ENCODE data around the gene TBC1D5. TPM values are rescaled to one million over a fixed set of nuclear protein-coding genes. Genes with fewer than 3 reads are reported as not detected.

Gene TBC1D5
- total and polyA plus RNA-seq, 4 donors: 34.6 to 135 (median 69.1) TPM

GRCh38 chr3:17121336-17121735 lies 621.1 kb downstream of the TBC1D5 start:
- no peaks in the 10 kb centered on the region for H3K4me1 ChIP-seq (ENCODE audit: control insufficient read depth, insufficient read depth, low read length)
- DNase-seq (ENCODE audit: low read depth in 4 of 6, low spot score in 6 of 6): peak in 2 of 6 donors; percentile 27 to 56
- H3K4me3 ChIP-seq (ENCODE audit: low read depth, low read length): no peak overlapping the region
- no peaks in the 10 kb centered on the region for H3K9me3 ChIP-seq (ENCODE audit: control insufficient read depth, insufficient read depth, low read length)
- H3K27ac ChIP-seq (ENCODE audit: low read depth, low read length): no peak overlapping the region
- no peaks in the 10 kb centered on the region for H3K36me3 ChIP-seq (ENCODE audit: control insufficient read depth, insufficient read depth, low read length)
- 67% methylated on average over 1 of the region's 2 CpGs for WGBS (ENCODE audit: insufficient coverage)
- no peaks in the 10 kb centered on the region for H3K27me3 ChIP-seq (ENCODE audit: control insufficient read depth, insufficient read depth, low read length)

- no peak overlapping the region for H3K27ac ChIP-seq (ENCODE audit: low read depth, low read length)
- no peaks in the 10 kb centered on the region for H3K4me1 ChIP-seq (ENCODE audit: control insufficient read depth, insufficient read depth, low read length)
- H3K9me3 ChIP-seq (ENCODE audit: control insufficient read depth, insufficient read depth, low read length): no peaks in the 10 kb centered on the region
- DNase-seq (ENCODE audit: low read depth in 4 of 6, low spot score in 6 of 6): no peak
- H3K36me3 ChIP-seq (ENCODE audit: control insufficient read depth, insufficient read depth, low read length): no peaks in the 10 kb centered on the region
- H3K27me3 ChIP-seq (ENCODE audit: control insufficient read depth, insufficient read depth, low read length): no peaks in the 10 kb centered on the region
- H3K4me3 ChIP-seq (ENCODE audit: low read depth, low read length): no peak overlapping the region
- WGBS (ENCODE audit: insufficient coverage): 100% methylated on average over 3 of the region's 4 CpGs
Measured at GRCh38 chr3:17120115-17120514, 622.3 kb downstream of the TBC1D5 start.

DNA sequence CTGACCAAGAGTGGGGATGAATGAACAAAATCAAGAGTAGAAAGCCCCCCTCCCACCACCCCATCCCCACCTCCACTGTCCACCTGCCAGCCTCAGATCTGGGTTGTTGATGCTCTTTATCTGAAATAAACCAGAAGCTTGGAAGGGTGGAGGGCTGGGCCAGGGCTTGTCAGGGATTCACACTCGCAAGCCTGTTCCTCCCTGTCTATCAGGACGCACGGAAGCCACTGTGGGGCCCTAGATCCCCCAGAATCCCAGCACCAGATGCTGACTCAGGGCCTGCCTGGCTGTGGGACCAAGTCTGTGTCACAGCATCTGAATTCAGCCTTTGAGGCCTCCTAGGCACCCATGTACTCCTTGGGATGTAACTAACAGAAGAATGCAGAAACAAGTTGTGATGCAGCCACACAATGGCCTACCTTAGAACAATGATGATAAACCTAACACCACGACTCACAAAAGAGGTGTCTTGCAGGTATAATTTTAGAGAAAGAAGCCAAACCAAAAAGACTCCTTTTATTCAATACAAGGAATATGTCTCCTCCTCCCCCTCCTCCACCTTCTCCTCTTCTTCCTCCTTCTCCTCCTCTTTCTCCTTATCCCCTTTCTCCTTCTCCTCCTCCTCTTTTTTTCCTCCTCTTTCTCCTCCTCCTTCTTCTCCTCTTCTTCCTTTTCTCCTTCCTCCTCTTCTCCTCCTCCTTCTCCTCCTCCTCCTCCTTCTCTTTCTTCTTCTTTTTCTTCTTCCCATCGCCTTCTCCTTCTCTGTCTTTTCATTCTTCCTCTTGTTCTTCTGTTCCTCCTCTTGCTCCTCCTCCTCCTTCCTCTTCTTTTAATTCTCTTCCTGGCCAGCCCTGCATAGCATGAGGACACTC lies 623.0 kb downstream of the TBC1D5 start:
- no peaks in the 10 kb centered on the region for H3K4me1 ChIP-seq (ENCODE audit: control insufficient read depth, insufficient read depth, low read length)
- no peaks in the 10 kb centered on the region for H3K36me3 ChIP-seq (ENCODE audit: control insufficient read depth, insufficient read depth, low read length)
- no peak overlapping the region for H3K4me3 ChIP-seq (ENCODE audit: low read depth, low read length)
- H3K27me3 ChIP-seq (ENCODE audit: control insufficient read depth, insufficient read depth, low read length): no peaks in the 10 kb centered on the region
- no peak overlapping the region for H3K27ac ChIP-seq (ENCODE audit: low read depth, low read length)
- WGBS (ENCODE audit: insufficient coverage): 97% methylated on average over 4 of the region's 5 CpGs
- no peaks in the 10 kb centered on the region for H3K9me3 ChIP-seq (ENCODE audit: control insufficient read depth, insufficient read depth, low read length)
- DNase-seq (ENCODE audit: low read depth in 4 of 6, low spot score in 6 of 6): no peak

DNA sequence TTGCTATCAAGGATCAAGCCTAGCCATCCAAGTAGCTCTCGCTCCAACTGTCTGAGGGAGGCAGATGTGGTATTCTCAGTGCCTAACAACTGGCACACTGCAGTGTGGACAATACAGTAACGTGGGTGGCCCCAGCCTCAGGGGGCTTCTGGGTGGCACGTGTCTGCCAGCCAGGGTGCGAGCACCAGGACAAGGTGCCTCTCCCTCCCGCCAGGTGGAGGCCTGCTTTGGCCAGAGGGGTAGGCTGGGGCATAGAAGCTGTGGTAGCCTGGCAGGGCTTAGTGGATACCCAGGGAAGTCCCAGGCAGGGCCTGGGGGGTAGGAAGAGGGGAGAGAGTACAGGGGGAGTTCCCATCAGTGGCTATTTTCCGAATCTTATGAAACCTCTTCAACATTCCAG lies 623.7 kb downstream of the TBC1D5 start:
- no peak for DNase-seq (ENCODE audit: low read depth in 4 of 6, low spot score in 6 of 6)
- H3K27me3 ChIP-seq (ENCODE audit: control insufficient read depth, insufficient read depth, low read length): no peaks in the 10 kb centered on the region
- H3K4me3 ChIP-seq (ENCODE audit: low read depth, low read length): no peak overlapping the region
- H3K36me3 ChIP-seq (ENCODE audit: control insufficient read depth, insufficient read depth, low read length): no peaks in the 10 kb centered on the region
- no peaks in the 10 kb centered on the region for H3K9me3 ChIP-seq (ENCODE audit: control insufficient read depth, insufficient read depth, low read length)
- H3K4me1 ChIP-seq (ENCODE audit: control insufficient read depth, insufficient read depth, low read length): no peaks in the 10 kb centered on the region
- WGBS (ENCODE audit: insufficient coverage): 88% methylated on average over 5 of the region's 6 CpGs
- no peak overlapping the region for H3K27ac ChIP-seq (ENCODE audit: low read depth, low read length)

GRCh38 chr3:17116007-17116600 lies 626.3 kb downstream of the TBC1D5 start:
- no peaks in the 10 kb centered on the region for H3K36me3 ChIP-seq (ENCODE audit: control insufficient read depth, insufficient read depth, low read length)

DNA sequence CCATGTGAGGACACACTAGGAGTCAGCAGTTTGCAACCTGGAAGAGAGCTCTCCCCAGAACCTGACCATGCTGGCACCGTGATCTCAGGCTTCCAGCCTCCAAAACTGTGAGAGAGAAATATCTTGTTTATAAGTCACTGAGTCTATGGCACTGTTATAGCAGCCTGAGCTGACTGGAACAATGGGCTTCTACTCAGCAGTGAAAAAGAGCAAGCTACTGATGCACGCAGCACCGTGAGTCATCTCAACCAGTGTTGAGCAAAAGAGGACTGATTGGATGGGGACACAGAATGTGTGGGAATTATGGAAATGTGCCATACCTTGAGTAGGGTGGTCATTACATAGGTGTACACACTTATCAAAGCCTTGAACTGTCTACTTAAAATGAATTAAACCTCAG lies 627.2 kb downstream of the TBC1D5 start:
- no peaks in the 10 kb centered on the region for H3K4me1 ChIP-seq (ENCODE audit: control insufficient read depth, insufficient read depth, low read length)
- no peak overlapping the region for H3K27ac ChIP-seq (ENCODE audit: low read depth, low read length)
- no peak overlapping the region for H3K4me3 ChIP-seq (ENCODE audit: low read depth, low read length)
- no peaks in the 10 kb centered on the region for H3K9me3 ChIP-seq (ENCODE audit: control insufficient read depth, insufficient read depth, low read length)
- DNase-seq (ENCODE audit: low read depth in 4 of 6, low spot score in 6 of 6): no peak
- H3K27me3 ChIP-seq (ENCODE audit: control insufficient read depth, insufficient read depth, low read length): no peaks in the 10 kb centered on the region
- WGBS (ENCODE audit: insufficient coverage): 96% methylated on average over 3 of the region's 3 CpGs
- H3K36me3 ChIP-seq (ENCODE audit: control insufficient read depth, insufficient read depth, low read length): no peaks in the 10 kb centered on the region

More at GRCh38 chr3:17116007-17116600, 626.3 kb downstream of the TBC1D5 start:
- peak in 3 of 6 donors; percentile 3 to 53 (median 12) for DNase-seq (ENCODE audit: low read depth in 4 of 6, low spot score in 6 of 6)
- Histone ChIP-seq H3K9me3 (ENCODE audit: control insufficient read depth, insufficient read depth, low read length) (no peaks in the 10 kb centered on the region), H3K4me3 (ENCODE audit: low read depth, low read length) (no peak overlapping the region), H3K27ac (ENCODE audit: low read depth, low read length) (no peak overlapping the region), H3K27me3 (ENCODE audit: control insufficient read depth, insufficient read depth, low read length) (no peaks in the 10 kb centered on the region), H3K4me1 (ENCODE audit: control insufficient read depth, insufficient read depth, low read length) (no peaks in the 10 kb centered on the region)
- WGBS (ENCODE audit: insufficient coverage): 62% methylated on average over 6 of the region's 8 CpGs

GRCh38 chr3:17111586-17111985 lies 630.8 kb downstream of the TBC1D5 start:
- Histone ChIP-seq H3K9me3 (ENCODE audit: control insufficient read depth, insufficient read depth, low read length) (no peaks in the 10 kb centered on the region), H3K27me3 (ENCODE audit: control insufficient read depth, insufficient read depth, low read length) (no peaks in the 10 kb centered on the region), H3K4me3 (ENCODE audit: low read depth, low read length) (no peak overlapping the region), H3K4me1 (ENCODE audit: control insufficient read depth, insufficient read depth, low read length) (no peaks in the 10 kb centered on the region), H3K27ac (ENCODE audit: low read depth, low read length) (no peak overlapping the region), H3K36me3 (ENCODE audit: control insufficient read depth, insufficient read depth, low read length) (no peaks in the 10 kb centered on the region)
- DNase-seq (ENCODE audit: low read depth in 4 of 6, low spot score in 6 of 6): no peak
- 100% methylated on average over 2 of the region's 3 CpGs for WGBS (ENCODE audit: insufficient coverage)

DNA sequence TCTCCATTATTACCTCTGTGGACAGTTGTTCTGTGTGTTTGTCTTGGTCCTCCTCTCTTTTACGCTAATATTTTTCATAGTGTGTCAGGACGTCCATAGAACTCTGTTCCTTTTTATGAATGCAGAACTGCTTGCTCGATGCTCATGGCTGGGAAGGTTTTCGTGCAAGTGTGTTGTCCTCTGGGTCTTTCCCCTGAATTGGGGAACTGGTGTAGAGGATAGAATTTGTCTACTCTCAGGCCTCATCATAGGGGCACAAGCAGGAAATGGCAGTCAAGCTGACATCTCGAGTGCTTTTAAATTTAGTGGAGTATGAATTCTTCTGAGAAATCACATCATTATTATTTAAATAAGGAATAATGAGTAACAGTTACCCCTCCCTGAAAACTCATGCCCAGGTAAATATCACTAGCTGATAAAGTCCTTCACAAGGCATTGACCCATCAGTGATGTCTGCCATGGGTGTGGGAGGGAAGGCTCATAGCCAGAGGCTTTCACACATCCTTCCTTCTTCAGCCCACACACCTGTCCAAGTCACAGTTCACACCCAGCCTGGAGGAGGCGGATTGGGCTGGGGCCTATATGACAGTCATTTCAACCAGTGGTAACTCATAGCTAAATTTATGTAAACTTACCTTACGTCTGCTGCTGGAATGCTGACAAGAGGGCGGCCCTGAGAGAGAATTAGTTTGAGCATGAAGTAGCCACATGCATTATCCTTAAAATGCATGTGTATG lies 631.6 kb downstream of the TBC1D5 start:
- no peak overlapping the region for H3K27ac ChIP-seq (ENCODE audit: low read depth, low read length)
- H3K4me1 ChIP-seq (ENCODE audit: control insufficient read depth, insufficient read depth, low read length): no peaks in the 10 kb centered on the region
- H3K27me3 ChIP-seq (ENCODE audit: control insufficient read depth, insufficient read depth, low read length): no peaks in the 10 kb centered on the region
- no peaks in the 10 kb centered on the region for H3K9me3 ChIP-seq (ENCODE audit: control insufficient read depth, insufficient read depth, low read length)
- no peak for DNase-seq (ENCODE audit: low read depth in 4 of 6, low spot score in 6 of 6)
- H3K36me3 ChIP-seq (ENCODE audit: control insufficient read depth, insufficient read depth, low read length): no peaks in the 10 kb centered on the region
- 90% methylated on average over 2 of the region's 8 CpGs for WGBS (ENCODE audit: insufficient coverage)
- H3K4me3 ChIP-seq (ENCODE audit: low read depth, low read length): no peak overlapping the region

All from spinal cord (tissue), 10 donors.